OCI-M2 (cell line): ENCODE results near the gene OR10A2.
"Not testable (repeated sequence)": the region's sequence is repeated elsewhere in the genome, so short reads cannot be mapped to it uniquely, and the experiment has no call there.

Source experiments
- DNase-seq: peaks from one replicate; lab custom pipeline; 2025; ENCODE audit not compliant: unreplicated experiment; lab: John Stamatoyannopoulos, UW

The OR10A2 gene, protein sequence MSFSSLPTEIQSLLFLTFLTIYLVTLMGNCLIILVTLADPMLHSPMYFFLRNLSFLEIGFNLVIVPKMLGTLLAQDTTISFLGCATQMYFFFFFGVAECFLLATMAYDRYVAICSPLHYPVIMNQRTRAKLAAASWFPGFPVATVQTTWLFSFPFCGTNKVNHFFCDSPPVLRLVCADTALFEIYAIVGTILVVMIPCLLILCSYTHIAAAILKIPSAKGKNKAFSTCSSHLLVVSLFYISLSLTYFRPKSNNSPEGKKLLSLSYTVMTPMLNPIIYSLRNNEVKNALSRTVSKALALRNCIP

DNA sequence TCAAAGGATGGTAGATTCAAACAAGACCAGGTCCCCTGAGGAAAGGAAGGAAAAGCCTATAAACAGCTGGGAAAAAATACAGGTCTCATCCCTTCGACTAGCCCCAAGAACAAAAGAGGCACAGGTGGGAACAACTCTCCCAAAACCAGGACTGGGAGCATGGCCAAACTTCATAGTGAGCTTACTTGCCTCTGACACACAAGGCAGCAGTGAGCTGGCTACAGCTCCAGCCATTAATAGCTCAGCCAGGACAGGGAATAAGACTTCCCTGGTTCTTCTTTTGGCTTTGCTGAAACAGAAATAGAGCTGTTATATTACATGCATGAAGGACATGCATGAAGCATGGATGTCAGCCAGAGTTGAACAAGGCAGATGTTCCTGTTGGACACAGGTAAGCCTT is at the start of gene OR10A2:
Gene OR10A2 (plus strand): TSS at position 97 of the 400 bp plus-strand sequence. CDS start 6,698 bp downstream, outside the sequence.
- no peak for DNase-seq

DNA sequence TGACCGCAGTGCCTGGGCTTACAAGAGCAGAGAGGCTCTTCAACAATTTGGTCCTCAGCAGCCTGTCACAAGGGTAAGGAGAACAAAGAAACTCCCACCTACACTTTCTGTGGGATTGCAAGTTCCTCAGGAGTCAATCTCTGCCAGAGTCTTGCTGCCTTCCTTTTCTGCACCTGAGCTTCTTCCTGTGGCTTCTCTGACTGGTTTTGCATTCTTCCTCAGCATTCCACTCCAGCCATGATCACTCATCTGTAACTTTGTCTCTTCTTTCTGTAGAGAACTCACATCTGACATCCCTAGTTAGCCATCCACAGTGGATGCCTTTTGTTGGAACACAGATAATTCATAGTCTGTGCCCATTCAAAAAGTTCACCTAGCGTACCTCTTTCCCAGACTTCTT is 49.2 kb upstream of the OR10A2 start:
- DNase-seq: no peak

DNA sequence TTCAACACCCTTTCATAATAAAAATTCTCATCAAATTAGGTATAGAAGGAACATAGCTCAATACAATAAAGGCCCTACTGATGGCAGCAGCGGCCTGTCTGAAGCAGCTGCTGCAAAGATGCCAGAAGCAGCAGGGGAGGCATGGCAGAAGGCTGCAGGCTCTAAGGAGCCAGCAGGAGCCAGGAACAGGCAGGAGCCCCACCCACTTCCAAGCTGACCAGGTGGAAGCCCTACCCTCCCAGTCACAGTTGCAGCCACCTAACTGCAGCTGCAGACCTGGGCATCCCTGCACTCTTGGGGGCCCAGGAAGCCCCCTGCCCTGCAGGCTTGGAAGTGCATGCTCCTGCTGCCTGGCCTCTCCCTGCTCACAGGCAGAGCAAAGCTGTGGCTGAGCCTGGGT is 45.2 kb upstream of the OR10A2 start:
- no peak for DNase-seq

- no peak for DNase-seq
These were observed 43.9 kb upstream of the OR10A2 start for GRCh38 chr11:6818967-6819366.

DNA sequence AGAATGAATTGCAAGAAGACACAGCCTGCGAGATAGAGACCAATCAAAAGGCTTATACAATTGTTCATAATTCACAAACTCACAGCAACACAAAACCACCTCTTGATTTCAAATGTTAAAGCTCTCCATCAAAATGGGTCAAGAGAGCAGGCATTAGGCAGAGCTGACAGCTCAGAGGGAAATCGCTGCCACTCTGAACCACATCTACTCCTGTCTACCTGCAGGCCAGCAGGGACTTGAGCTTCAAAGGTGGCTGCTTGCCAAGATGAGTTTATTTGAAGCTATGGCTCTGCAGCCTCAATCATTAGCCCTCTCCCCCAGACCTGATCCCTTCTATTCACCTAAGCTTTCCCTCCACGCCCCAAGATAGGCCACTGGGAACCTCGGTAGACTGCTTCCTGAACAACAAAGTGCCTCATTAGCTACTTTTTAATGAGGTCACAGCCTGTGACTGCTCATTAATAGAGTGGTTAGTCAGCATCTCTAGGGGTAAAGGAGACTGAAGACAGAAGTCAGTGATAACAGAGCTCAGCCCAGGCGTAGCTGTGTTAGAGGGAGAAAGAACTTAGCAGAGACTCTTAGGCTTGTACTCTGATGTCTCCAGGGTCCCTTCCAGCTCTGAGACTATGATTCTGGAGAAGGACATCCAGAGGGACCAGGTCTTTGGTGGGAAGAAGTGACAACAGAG is 38.6 kb upstream of the OR10A2 start:
- no peak for DNase-seq

GRCh38 chr11:6825231-6825744 is 37.6 kb upstream of the OR10A2 start:
- DNase-seq: no peak

GRCh38 chr11:6828103-6828502 is 34.8 kb upstream of the OR10A2 start:
- no peak for DNase-seq

- DNase-seq: no peak
These were observed 29.5 kb upstream of the OR10A2 start for GRCh38 chr11:6833356-6833755.

DNA sequence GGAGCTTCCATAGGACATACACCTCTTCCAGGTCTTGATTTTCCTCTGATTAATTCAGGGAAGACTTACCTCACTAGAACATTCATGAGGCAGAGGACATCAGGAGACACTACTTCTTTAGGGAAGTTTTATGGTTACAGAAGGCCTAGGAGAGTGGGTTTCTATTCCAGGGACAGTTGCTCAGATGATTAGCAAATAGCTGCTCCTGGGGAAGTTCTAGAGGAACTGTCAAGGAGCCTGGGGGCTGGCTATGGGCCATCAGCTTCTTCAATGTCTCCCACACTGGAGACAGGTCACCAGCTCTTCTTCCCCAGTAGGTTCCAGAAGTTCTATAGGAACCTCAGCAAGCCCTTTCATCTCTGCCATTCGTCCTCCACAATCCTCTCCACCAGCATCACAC is 28.8 kb upstream of the OR10A2 start:
- DNase-seq: no peak

DNA sequence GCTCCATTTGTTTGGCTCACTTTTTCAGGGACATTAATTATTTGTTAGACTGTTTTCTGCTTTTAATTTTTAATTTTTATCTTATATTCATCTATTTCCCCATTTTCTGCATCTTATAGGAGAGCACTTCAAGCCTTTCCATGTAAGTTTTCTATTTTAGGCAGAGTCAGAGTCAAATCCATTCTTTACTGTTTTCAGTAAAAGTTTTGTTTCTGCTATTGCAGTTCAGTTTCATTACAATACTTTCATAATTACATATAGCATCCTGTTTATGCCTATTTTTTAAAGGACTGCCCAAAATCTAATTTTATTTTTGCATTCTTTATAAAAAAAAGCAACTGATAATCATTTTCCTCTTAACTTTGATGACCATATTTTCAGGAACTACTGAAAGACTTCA is 21.2 kb upstream of the OR10A2 start:
- DNase-seq: no peak

DNA sequence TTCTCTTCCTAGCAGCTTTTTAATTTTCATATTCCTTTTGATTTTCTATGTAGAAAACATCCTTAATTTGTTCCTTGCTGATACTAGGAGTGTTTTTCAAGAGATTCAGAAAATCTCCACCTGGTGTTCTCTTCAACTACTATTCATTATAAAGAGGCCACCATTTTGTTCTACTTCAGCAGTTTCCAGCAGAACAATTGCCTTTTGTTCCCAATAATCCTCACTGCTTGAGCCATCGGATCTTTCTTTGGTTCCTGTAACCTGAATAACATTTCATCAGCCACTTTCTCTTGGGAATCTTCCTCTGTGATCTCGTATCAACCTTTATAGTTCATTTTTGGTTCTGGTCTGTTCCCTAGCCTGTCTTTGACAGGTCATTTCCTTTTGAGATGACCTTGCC is 19.2 kb upstream of the OR10A2 start:
- DNase-seq: no peak

- DNase-seq: no peak
These were observed 18.5 kb upstream of the OR10A2 start for GRCh38 chr11:6844356-6844755.

DNA sequence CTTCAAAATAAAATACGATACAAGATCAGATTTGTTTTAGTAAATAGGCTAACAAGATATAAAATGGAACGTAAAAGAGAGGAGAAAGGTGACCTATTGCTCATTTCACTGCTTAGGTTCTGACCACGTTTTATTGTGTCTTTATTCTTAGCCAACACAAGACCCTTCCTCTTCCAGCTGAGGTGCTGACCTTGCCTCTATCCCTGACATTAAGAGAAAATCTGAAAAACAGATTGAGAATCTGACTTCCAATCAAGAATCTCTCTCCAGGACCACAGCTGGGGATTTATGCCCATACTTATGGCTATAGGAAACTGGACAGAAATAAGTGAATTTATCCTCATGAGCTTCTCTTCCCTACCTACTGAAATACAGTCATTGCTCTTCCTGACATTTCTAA is 17.5 kb upstream of the OR10A2 start, which contains the start of gene OR10A5:
Gene OR10A5 (plus strand): TSS at position 301 of the 400 bp plus-strand sequence. CDS start 0 bp downstream, at position 301.
- DNase-seq: no peak

DNA sequence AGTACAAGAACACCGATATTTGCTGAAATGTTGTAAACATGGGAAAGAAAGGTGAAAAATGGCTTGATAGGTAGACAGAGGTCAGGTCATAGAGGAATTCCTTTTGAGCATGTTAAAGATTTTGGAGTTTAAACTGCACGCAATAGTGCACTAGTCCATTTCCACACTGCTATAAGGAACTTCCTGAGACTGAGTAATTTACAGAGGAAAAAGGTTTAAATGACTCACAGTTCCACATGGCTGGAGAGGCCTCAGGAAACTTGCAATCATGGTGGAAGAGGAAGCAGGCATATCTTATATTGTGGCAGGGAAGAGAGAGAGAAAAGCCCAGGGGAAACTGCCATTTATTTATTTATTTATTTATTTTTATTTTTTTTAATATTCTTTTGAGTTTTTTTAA is 12.3 kb upstream of the OR10A2 start:
- DNase-seq: no peak

GRCh38 chr11:6854801-6855200 is 8.1 kb upstream of the OR10A2 start:
- not testable (repeated sequence) for DNase-seq

GRCh38 chr11:6855971-6856541 is 6.8 kb upstream of the OR10A2 start:
- DNase-seq: no peak

DNA sequence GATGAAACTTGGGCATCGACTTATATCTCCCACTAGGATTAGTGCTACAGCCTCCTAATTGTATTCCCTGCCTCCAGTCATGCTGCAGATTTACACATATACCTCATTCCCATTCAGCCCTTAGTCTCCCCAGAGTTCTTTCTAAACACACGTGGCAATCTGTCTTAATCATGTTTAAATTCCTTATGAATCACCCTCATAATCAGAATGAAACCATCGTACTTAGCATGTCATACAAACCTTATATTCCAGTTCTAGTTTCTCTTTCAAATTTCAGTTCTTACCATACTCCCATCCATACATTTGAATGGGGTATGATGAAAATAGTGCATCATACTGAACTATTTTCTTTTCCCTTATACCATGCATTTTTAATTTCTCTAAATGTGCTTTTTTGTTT is 6.0 kb upstream of the OR10A2 start:
- DNase-seq: no peak

DNA sequence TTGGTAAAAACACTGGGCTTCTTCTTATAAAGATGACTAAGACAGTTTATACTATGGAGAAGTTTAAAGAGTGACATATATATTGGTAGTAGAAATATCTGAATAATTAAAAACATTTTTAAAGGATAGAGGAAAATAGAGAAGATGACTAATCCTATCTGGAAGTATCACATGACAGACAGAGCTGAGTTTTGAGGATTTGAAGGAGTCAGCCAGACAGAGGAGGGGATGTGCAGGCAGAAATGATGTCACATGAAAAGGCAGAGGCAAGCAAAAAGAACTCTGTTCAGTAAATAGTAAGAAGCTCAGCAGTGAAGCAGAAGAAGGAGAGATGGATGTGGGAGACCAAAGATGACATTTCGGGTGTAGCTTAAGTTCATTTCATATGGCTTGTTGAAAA is 1.6 kb downstream of the OR10A2 start:
- no peak for DNase-seq

GRCh38 chr11:6871278-6871677 is 8.4 kb downstream of the OR10A2 start:
- DNase-seq: no peak

DNA sequence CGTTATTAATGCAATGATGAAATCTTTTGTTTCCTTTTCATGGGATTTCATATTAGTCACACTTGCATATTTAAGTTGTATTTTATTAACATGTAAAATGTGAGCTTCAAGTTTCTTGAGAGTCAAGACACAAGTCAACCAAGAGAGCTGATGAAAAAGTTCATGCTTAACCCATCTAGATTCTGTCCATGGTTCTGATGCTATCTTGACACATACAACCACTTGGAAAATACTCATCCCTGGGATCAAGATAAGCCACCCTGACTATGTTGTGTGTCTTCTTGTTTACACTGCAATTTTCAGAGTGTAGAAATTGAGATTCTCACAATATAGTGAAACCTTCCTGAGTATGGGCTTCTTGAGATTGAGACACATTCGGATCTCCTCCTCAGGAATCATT is 12.9 kb downstream of the OR10A2 start:
- DNase-seq: no peak

DNA sequence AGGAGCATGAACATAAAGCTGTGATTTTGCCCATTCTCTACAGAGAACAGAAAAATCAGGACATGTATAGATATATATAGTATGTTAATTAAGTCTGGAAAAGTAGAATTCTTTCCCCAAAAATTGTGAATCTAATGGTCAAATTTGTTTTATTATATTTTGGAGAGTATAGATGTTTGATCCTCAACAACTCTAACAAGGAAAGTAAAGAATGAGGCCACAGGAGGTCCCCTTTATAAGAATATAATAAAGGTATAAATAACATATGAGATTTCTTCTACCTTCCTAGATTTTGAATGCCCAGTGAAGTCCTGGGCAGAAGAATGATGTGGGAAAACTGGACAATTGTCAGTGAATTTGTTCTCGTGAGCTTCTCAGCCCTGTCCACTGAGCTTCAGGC is 13.5 kb downstream of the OR10A2 start, which contains the start of gene OR10A4:
Gene OR10A4 (plus strand): TSS at position 301 of the 400 bp plus-strand sequence. CDS start 23 bp downstream, at position 324.
- no peak for DNase-seq

- DNase-seq: no peak
These were observed 14.1 kb downstream of the OR10A2 start for GRCh38 chr11:6876914-6877313.
